Lung (tissue), 12 donors: ENCODE results near the gene ITPK1. TPM values are rescaled to one million over a fixed set of nuclear protein-coding genes. Genes with fewer than 3 reads are reported as not detected.

Experiments used
- ATAC-seq: fragments of 200-7000 bp; cut with Tn5 transposase; one replicate; pipeline ENCODE4 v1.9.1; 2020; ENCODE audit warnings: moderate number of reproducible peaks; ENCODE audit not compliant: insufficient read depth, low FRiP score
- DNase-seq, 3 donors: peaks; one replicate each; pipeline ENCODE4 v3.0.0-alpha.2; 2013 to 2017
- H3K27ac ChIP-seq, 2 donors: one replicate each; pipeline ENCODE4 v1.5.1; 2013; ENCODE audit warnings: mild to moderate bottlenecking in 2 of 2, moderate library complexity in 2 of 2, control low read depth in 1 of 2, inconsistent platforms in 1 of 2, low read depth in 1 of 2, low read length in 1 of 2
- H3K27me3 ChIP-seq, 3 donors: one replicate each; pipeline ENCODE4 v1.5.1; 2013; ENCODE audit warnings: low read length in 2 of 3; ENCODE audit not compliant: control insufficient read depth in 3 of 3, insufficient read depth in 3 of 3
- H3K36me3 ChIP-seq, 4 donors: one replicate each; pipeline ENCODE4 v1.5.1; 2013; ENCODE audit warnings: low read length in 4 of 4, mild to moderate bottlenecking in 1 of 4, moderate library complexity in 1 of 4; ENCODE audit not compliant: control insufficient read depth in 4 of 4, insufficient read depth in 4 of 4
- H3K4me1 ChIP-seq, 5 donors: one replicate each; pipeline ENCODE4 v1.5.1; 2013; ENCODE audit warnings: low read length in 5 of 5, mild to moderate bottlenecking in 2 of 5, moderate library complexity in 1 of 5; ENCODE audit not compliant: control insufficient read depth in 5 of 5, insufficient read depth in 5 of 5
- H3K4me3 ChIP-seq: one replicate; pipeline ENCODE4 v1.5.1; 2013; ENCODE audit warnings: mild to moderate bottlenecking, control low read depth, moderate library complexity
- H3K9ac ChIP-seq, 2 donors: one replicate each; pipeline ENCODE4 v1.5.1; 2013; ENCODE audit warnings: low read length in 2 of 2, control low read depth in 1 of 2; ENCODE audit not compliant: insufficient read depth in 1 of 2
- H3K9me3 ChIP-seq, 4 donors: one replicate each; pipeline ENCODE4 v1.5.1; 2013; ENCODE audit warnings: low read length in 3 of 4, mild to moderate bottlenecking in 1 of 4, moderate library complexity in 1 of 4; ENCODE audit not compliant: control insufficient read depth in 4 of 4, insufficient read depth in 3 of 4
- WGBS, 2 donors: extraction: QIAGEN DNeasy Blood & Tissue Kit; methylation state at CpG; one replicate each; pipeline ENCODE4 v1.1.7; 2013; 5-methylcytosine and 5-hydroxymethylcytosine counted together
- polyA plus RNA-seq, 2 donors: library from polyadenylated mRNA; stranded (reverse); fragments of 200-250 nt; gene quantifications; one replicate each; pipeline ENCODE4 v1.2.1, GENCODE V29; 2013
- total RNA-seq, 2 donors: library from RNA; depleted of rRNA in 1 of 2; stranded (reverse); fragments of >200 nt in 1 of 2; gene quantifications; one replicate each; pipeline ENCODE4 v1.2.1, GENCODE V29; 2014 to 2021
- TF ChIP-seq, protein P1 (sequence below): IDR thresholded peaks from 2 replicates; pipeline ENCODE4 v1.5.1; 2012; ENCODE audit warnings: mild to moderate bottlenecking; ENCODE audit errors: control extremely low read depth, extremely low read depth
- donor health status: control.
- donor health status: control.
- donor health status: Bipolar disorder and iron deficiency.
- donor health status: healthy.
- donor health status: DM: yes; HTN: yes; CAD: no.

ITPK1 gene
- total and polyA plus RNA-seq, 4 donors, result 17.5 to 99.4 (median 45.3) TPM

DNA sequence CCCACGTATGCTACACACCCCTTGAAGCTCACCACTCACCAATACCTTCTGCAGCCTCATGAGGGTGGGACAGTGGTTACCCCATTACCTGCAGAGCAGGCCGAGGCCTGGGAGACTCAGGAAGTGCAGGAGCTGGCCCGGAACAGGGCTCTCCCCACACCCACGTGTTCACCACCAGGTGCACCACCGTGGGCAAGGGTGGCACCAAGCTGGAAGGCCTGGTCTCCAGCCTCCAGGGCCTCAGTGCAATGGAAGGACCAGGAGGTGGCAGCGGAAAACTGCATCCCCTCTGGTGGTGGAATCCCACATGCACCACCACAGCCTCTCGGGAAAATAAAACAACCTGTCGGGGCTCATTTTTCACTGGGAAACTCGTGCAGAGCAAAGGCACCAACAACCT, 36.4 kb downstream of the ITPK1 start:
- no peaks in the 10 kb centered on the region for H3K27me3 ChIP-seq
- DNase-seq, result no peak
- H3K9me3 ChIP-seq, result no peaks in the 10 kb centered on the region
- H3K36me3 ChIP-seq, result no peaks in the 10 kb centered on the region
- TF ChIP-seq, protein P1, sequence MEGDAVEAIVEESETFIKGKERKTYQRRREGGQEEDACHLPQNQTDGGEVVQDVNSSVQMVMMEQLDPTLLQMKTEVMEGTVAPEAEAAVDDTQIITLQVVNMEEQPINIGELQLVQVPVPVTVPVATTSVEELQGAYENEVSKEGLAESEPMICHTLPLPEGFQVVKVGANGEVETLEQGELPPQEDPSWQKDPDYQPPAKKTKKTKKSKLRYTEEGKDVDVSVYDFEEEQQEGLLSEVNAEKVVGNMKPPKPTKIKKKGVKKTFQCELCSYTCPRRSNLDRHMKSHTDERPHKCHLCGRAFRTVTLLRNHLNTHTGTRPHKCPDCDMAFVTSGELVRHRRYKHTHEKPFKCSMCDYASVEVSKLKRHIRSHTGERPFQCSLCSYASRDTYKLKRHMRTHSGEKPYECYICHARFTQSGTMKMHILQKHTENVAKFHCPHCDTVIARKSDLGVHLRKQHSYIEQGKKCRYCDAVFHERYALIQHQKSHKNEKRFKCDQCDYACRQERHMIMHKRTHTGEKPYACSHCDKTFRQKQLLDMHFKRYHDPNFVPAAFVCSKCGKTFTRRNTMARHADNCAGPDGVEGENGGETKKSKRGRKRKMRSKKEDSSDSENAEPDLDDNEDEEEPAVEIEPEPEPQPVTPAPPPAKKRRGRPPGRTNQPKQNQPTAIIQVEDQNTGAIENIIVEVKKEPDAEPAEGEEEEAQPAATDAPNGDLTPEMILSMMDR, result no peak
- H3K4me3 ChIP-seq, result no peak overlapping the region
- peaks cover 0 to 6% (median 1%) of the 10 kb centered on the region in 5 donors for H3K4me1 ChIP-seq
- ATAC-seq, result no peak
- 70 to 85% methylated on average over 8 to 9 of the region's 9 CpGs for WGBS, 2 donors
- H3K27ac ChIP-seq, result no peak overlapping the region
- no peak overlapping the region for H3K9ac ChIP-seq

DNA sequence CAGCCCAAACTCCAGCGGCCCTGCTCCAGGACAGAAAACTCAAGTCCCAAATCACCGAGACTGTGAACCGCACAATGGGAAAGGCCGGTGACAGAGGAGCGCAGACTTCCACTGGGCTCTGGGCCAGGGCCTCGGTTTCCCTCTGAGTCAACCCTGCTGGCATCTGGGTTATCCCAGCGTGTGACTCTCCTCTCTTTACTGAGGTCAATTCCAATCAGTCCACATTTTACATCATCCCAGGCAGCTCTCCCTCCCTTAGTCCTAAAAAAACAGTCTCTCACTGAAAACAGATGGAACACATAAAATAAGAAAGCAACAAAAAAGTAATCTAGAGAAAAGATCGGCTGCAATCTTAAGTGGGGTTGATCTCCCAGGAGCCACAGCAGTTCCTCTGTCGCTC, 36.9 kb downstream of the ITPK1 start:
- ATAC-seq (no peak), DNase-seq (no peak)
- no peaks in the 10 kb centered on the region for H3K27me3 ChIP-seq
- H3K27ac ChIP-seq, result no peak overlapping the region
- H3K9ac ChIP-seq, result no peak overlapping the region
- 86 to 88% methylated on average over 9 of the region's 9 CpGs for WGBS, 2 donors
- no peaks in the 10 kb centered on the region for H3K9me3 ChIP-seq
- H3K4me1 ChIP-seq, result peaks cover 0 to 9% (median 6%) of the 10 kb centered on the region in 5 donors
- no peak overlapping the region for H3K4me3 ChIP-seq
- H3K36me3 ChIP-seq, result no peaks in the 10 kb centered on the region
- TF ChIP-seq, protein P1, result no peak

DNA sequence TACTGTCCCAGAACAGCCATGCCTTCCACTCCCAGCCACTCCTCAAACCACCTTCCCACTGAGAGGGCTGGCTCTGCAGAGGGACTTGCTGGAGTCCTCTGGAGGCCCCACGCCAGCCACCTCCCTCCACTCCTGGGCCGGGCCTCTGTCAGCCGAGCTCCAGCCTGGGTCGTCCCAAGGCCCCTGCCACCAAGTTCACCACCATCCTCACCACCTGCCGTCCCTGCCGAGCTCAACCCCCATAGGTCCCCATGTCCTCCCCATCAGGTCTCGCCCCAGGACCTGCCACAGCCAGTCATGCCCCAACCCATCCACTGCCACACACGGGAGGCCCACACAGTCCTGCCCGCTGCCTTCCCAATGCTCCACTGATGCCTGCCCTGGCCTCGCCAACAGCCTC, 39.0 kb downstream of the ITPK1 start:
- Histone ChIP-seq H3K36me3 (no peaks in the 10 kb centered on the region), H3K4me3 (no peak overlapping the region), H3K27me3 (no peaks in the 10 kb centered on the region), H3K4me1 (peaks cover 3 to 21% (median 9%) of the 10 kb centered on the region in 5 donors), H3K9me3 (no peaks in the 10 kb centered on the region), H3K27ac (no peak overlapping the region), H3K9ac (no peak overlapping the region)
- WGBS, 2 donors, result 97 to 99% methylated on average over 10 of the region's 10 CpGs
- DNase-seq, result no peak
- no peak for ATAC-seq
- TF ChIP-seq, protein P1, result no peak

DNA sequence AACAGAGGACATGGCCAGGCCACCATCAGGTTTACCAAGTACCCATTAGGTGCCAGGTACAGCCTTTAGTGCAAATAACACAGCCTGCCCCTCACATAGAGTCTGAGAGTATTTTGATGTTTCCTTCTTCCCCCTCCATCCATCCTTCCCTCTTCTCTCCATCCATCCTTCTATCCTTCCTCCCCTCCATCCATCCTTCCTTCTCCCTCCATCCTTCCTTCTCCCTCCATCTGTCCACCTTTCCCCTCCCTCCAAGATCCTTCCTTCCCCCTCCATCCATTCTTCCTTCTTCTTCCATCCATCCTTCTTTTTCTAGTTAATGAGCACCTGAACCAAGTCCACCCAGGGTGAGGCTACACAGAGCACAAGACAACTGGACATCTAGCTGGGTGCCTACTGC, 39.8 kb downstream of the ITPK1 start:
- no peak overlapping the region for H3K27ac ChIP-seq
- no peaks in the 10 kb centered on the region for H3K9me3 ChIP-seq
- H3K4me3 ChIP-seq, result no peak overlapping the region
- ATAC-seq (no peak), DNase-seq (no peak)
- TF ChIP-seq, protein P1, result no peak
- H3K4me1 ChIP-seq, result peaks cover 3 to 21% (median 9%) of the 10 kb centered on the region in 5 donors
- no peaks in the 10 kb centered on the region for H3K36me3 ChIP-seq
- no peaks in the 10 kb centered on the region for H3K27me3 ChIP-seq
- no peak overlapping the region for H3K9ac ChIP-seq
